HepG2 (cell line): ENCODE measurements around the gene HOXA9. TPM values are rescaled to one million over a fixed set of nuclear protein-coding genes. Genes with fewer than 3 reads are reported as not detected.

ENCODE experiments used
- ATAC-seq: fragments of 200-7000 bp; cut with Tn5 transposase; 3 replicates; pipeline ENCODE4 v1.9.1; 2020; ENCODE audit warnings: mild to moderate bottlenecking, moderate library complexity
- BruUV-seq: library from RNA; stranded (reverse); fragments of 400-500 nt; replicated peaks from 2 replicates; lab custom pipeline; 2021; lab: Mats Ljungman, UMichigan
- CTCF ChIA-PET: fragments of 300-600 bp; formaldehyde crosslinking; extraction: SDS; loops from one replicate; lab custom pipeline; 2021; ENCODE audit warnings: low total read pairs, inconsistent platforms, low intra/inter-chr PET ratio; lab: Yijun Ruan, JAX
- POLR2A ChIA-PET: fragments of 350-600 bp; sonication (Branson Sonifier 250); formaldehyde crosslinking; loops from one replicate; lab custom pipeline; 2020; ENCODE audit warnings: antibody characterized with exemption, inconsistent platforms; lab: Yijun Ruan, JAX
- DNase-seq: peaks from one replicate; pipeline ENCODE4 v3.0.0-alpha.2; 2015; ENCODE audit warnings: low spot score
- FAIRE-seq: peaks from 3 replicates; lab custom pipeline; 2011; peaks lifted over from hg19 to GRCh38; lab: Jason Lieb, UNC
- H2AFZ ChIP-seq: one replicate; pipeline ENCODE4 v1.6.1; 2011; ENCODE audit warnings: low read length, inconsistent platforms
- H3K27ac ChIP-seq: fragments of 300-600 bp; 3 replicates; pipeline ENCODE4 v1.8.0; 2011; ENCODE audit warnings: mixed run types, mild to moderate bottlenecking, mixed read lengths, low read length, inconsistent platforms; ENCODE audit not compliant: insufficient read depth; ENCODE audit errors: extremely low read length
- H3K27me3 ChIP-seq, 2 experiments: fragments of 200-600 bp in 1 of 2; 2 replicates in 1 of 2; 3 replicates in 1 of 2; pipeline versions ENCODE4 v1.6.0 to v1.8.0; 2011; ENCODE audit warnings: low read length in 2 of 2, mild to moderate bottlenecking in 2 of 2, moderate library complexity in 2 of 2, inconsistent platforms in 1 of 2; ENCODE audit not compliant: insufficient read depth in 2 of 2, control insufficient read depth in 1 of 2
- H3K36me3 ChIP-seq, 2 experiments: fragments of 200-600 bp in 1 of 2; replicated peaks in 1 of 2; 2 replicates in 1 of 2; 3 replicates in 1 of 2; pipeline versions ENCODE4 v1.5.1 to v1.8.0; 2011; ENCODE audit warnings: low read length in 2 of 2, inconsistent platforms in 1 of 2; ENCODE audit not compliant: insufficient read depth in 2 of 2, control insufficient read depth in 1 of 2
- H3K4me1 ChIP-seq: 2 replicates; pipeline ENCODE4 v1.5.1; 2012; ENCODE audit warnings: low read length, inconsistent platforms; ENCODE audit not compliant: insufficient read depth
- H3K4me2 ChIP-seq: 2 replicates; pipeline ENCODE4 v1.6.0; 2011; ENCODE audit warnings: low read depth, low read length, inconsistent platforms
- H3K4me3 ChIP-seq, 3 experiments: fragments of 200-600 bp in 1 of 3; sonication (generic), shearing (Covaris generic) in 1 of 3; replicated peaks in 1 of 3; 2 replicates each; pipeline ENCODE4 v1.5.1; 2011 to 2016; ENCODE audit warnings: low read length in 3 of 3, inconsistent platforms in 2 of 3, low read depth in 2 of 3, mild to moderate bottlenecking in 2 of 3, control low read depth in 1 of 3, mixed read lengths in 1 of 3; ENCODE audit not compliant: insufficient read depth in 1 of 3
- H3K79me2 ChIP-seq: one replicate; pipeline ENCODE4 v1.6.1; 2011; ENCODE audit warnings: low read length, inconsistent platforms; ENCODE audit not compliant: insufficient read depth
- H3K9ac ChIP-seq: 2 replicates; pipeline ENCODE4 v1.6.0; 2011; ENCODE audit warnings: mild to moderate bottlenecking, low read depth, low read length, inconsistent platforms; ENCODE audit not compliant: insufficient read depth
- H3K9me3 ChIP-seq: 2 replicates; pipeline ENCODE4 v1.5.1; 2012; ENCODE audit warnings: mild to moderate bottlenecking, low read length
- H4K20me1 ChIP-seq: 2 replicates; pipeline ENCODE4 v1.6.0; 2011; ENCODE audit warnings: inconsistent platforms, mild to moderate bottlenecking, low read length, moderate library complexity; ENCODE audit not compliant: insufficient read depth
- ATF1 ChIP-seq: IDR thresholded peaks from 2 replicates; pipeline ENCODE4 v1.6.1; 2016; ENCODE audit warnings: mild to moderate bottlenecking, control low read depth
- ATF6 ChIP-seq: sonication (generic); formaldehyde crosslinking; conservative IDR thresholded peaks from 2 replicates; pipeline ENCODE4 v1.4.0; 2020; ENCODE audit warnings: missing genetic modification reagents
- DMAP1 ChIP-seq: IDR thresholded peaks from 2 replicates; pipeline ENCODE4 v1.6.1; 2016
- E2F2 ChIP-seq: sonication (generic); formaldehyde crosslinking; IDR thresholded peaks from 2 replicates; pipeline ENCODE4 v1.4.0; 2020; ENCODE audit warnings: missing genetic modification reagents, borderline replicate concordance
- HOXA3 ChIP-seq: sonication (generic); formaldehyde crosslinking; IDR thresholded peaks from 2 replicates; pipeline ENCODE4 v1.5.0; 2020; ENCODE audit warnings: missing genetic modification reagents
- KDM5A ChIP-seq: fragments of 200-600 bp; sonication (generic); IDR thresholded peaks from 2 replicates; pipeline ENCODE4 v1.7.0; 2018; ENCODE audit warnings: antibody characterized with exemption, mild to moderate bottlenecking, low read length, borderline replicate concordance
- MLLT10 ChIP-seq: sonication (generic); formaldehyde crosslinking; IDR thresholded peaks from 2 replicates; pipeline ENCODE4 v1.4.0; 2020; ENCODE audit warnings: missing genetic modification reagents
- NCOA1 ChIP-seq: sonication (generic); formaldehyde crosslinking; IDR thresholded peaks from 2 replicates; pipeline ENCODE4 v1.9.0; 2021; ENCODE audit warnings: missing genetic modification reagents
- POGK ChIP-seq: sonication (generic); formaldehyde crosslinking; conservative IDR thresholded peaks from 2 replicates; pipeline ENCODE4 v1.8.0; 2022; ENCODE audit warnings: mild to moderate bottlenecking, moderate library complexity, missing genetic modification reagents
- ZNF30 ChIP-seq: sonication (generic); formaldehyde crosslinking; IDR thresholded peaks from 2 replicates; pipeline ENCODE4 v1.5.0; 2020; ENCODE audit warnings: mild to moderate bottlenecking, missing genetic modification reagents
- ZNF567 ChIP-seq: sonication (generic); formaldehyde crosslinking; IDR thresholded peaks from 2 replicates; pipeline ENCODE4 v1.8.1; 2023; ENCODE audit warnings: mild to moderate bottlenecking, missing genetic modification reagents, borderline replicate concordance
- ZNF576 ChIP-seq: sonication (generic); formaldehyde crosslinking; IDR thresholded peaks from 2 replicates; pipeline ENCODE4 v1.4.0; 2020; ENCODE audit warnings: mild to moderate bottlenecking, missing genetic modification reagents
- WGBS: methylation state at CpG from one replicate; pipeline ENCODE4 v1.1.6; 2017; ENCODE audit warnings: low lambda C conversion rate; 5-methylcytosine and 5-hydroxymethylcytosine counted together
- in situ Hi-C: cut with HindIII; loops from 2 replicates; pipeline ENCODE4 v1.10.0; 2017; ENCODE audit warnings: low pct_unique_long_range_greater_than_20kb; ENCODE audit not compliant: extremely low pct_ligation_motif_present
- intact Hi-C: fragments of 100-400 bp; cut with micrococcal nuclease; formaldehyde crosslinking; loops from one replicate; pipeline ENCODE4 v1.10.0; 2022; ENCODE audit not compliant: unreplicated experiment
- polyA plus RNA-seq, 8 experiments: library from polyadenylated mRNA; depleted of rRNA in 3 of 8; stranded (reverse) in 7 of 8; unstranded in 1 of 8; fragments of >200 nt; fragmentation: Illumina TruSeq in 4 of 8; extraction: Trizol in 4 of 8; gene quantifications; 2 replicates each; pipeline versions ENCODE4 v1.2.1 to v1.2.3, GENCODE V29; 2011 to 2016; ENCODE audit warnings: low read depth in 4 of 8, missing spikeins in 1 of 8, mixed read lengths in 1 of 8; ENCODE audit not compliant: insufficient read depth in 1 of 8
- total RNA-seq, 5 experiments: library from RNA; depleted of rRNA; stranded (reverse); fragments of >200 nt; fragmentation: Illumina TruSeq; extraction: Trizol; gene quantifications; 2 replicates each; pipeline ENCODE4 v1.2.3, GENCODE V29; 2016; ENCODE audit warnings: low read depth in 1 of 5

HOXA9 gene
- total and polyA plus RNA-seq, 2 of the 13 experiments (the other 11 are each of a cell fraction or from before 2014, with no cell fraction given), result not detected

GRCh38 chr7:27194686-27195379 is 29.5 kb upstream of the HOXA9 start:
- CTCF ChIA-PET, result interaction anchor here (2.5 to 2.8 kb wide), 2 partner anchors 727 to 825 kb away, joined by 17 to 22 read pairs; no protein-coding TSS in a partner anchor
- in situ Hi-C loops (no loop called here), intact Hi-C loops (loop anchor here (5.0 to 10.0 kb wide), 2 partner anchors 410 to 577 kb away; no protein-coding TSS in a partner anchor)
- WGBS, result 40% methylated on average over 9 of the region's 9 CpGs
- Histone ChIP-seq H3K9ac (no peak overlapping the region), H3K27ac (no peak overlapping the region), H4K20me1 (peaks cover 3% of the 10 kb centered on the region; the same call in 1 of the 2 replicates), H3K36me3 (no peaks in the 10 kb centered on the region), H2AFZ (no peak overlapping the region), H3K79me2 (no peaks in the 10 kb centered on the region), H3K9me3 (no peaks in the 10 kb centered on the region), H3K4me3 (no peak overlapping the region), H3K4me2 (no peak overlapping the region), H3K27me3 (peaks cover 9 to 63% of the 10 kb centered on the region in 2 experiments), H3K4me1 (peaks cover 15% of the 10 kb centered on the region)
- BruUV-seq, result no TSS peak
- ATAC-seq (no peak), FAIRE-seq (no peak), DNase-seq (no peak)
- POLR2A ChIA-PET, result no interaction called here
- TF ChIP-seq DMAP1 (no peak), ATF6 (CRISPR knock-in tag) (no peak), ZNF567 (CRISPR knock-in tag) (no peak), E2F2 (CRISPR knock-in tag) (no peak), ZNF576 (CRISPR knock-in tag) (no peak), HOXA3 (CRISPR knock-in tag) (no peak), POGK (no peak), KDM5A (no peak), NCOA1 (no peak), MLLT10 (CRISPR knock-in tag) (no peak), ZNF30 (CRISPR knock-in tag) (no peak), ATF1 (no peak)
